GM21367 (cell line): ENCODE results near the gene HHATL.

ENCODE experiments used
- ATAC-seq: cut with Tn5 transposase; IDR thresholded peaks from one replicate; pipeline ENCODE4 v1.9.1; 2021; ENCODE audit not compliant: unreplicated experiment

HHATL gene

DNA sequence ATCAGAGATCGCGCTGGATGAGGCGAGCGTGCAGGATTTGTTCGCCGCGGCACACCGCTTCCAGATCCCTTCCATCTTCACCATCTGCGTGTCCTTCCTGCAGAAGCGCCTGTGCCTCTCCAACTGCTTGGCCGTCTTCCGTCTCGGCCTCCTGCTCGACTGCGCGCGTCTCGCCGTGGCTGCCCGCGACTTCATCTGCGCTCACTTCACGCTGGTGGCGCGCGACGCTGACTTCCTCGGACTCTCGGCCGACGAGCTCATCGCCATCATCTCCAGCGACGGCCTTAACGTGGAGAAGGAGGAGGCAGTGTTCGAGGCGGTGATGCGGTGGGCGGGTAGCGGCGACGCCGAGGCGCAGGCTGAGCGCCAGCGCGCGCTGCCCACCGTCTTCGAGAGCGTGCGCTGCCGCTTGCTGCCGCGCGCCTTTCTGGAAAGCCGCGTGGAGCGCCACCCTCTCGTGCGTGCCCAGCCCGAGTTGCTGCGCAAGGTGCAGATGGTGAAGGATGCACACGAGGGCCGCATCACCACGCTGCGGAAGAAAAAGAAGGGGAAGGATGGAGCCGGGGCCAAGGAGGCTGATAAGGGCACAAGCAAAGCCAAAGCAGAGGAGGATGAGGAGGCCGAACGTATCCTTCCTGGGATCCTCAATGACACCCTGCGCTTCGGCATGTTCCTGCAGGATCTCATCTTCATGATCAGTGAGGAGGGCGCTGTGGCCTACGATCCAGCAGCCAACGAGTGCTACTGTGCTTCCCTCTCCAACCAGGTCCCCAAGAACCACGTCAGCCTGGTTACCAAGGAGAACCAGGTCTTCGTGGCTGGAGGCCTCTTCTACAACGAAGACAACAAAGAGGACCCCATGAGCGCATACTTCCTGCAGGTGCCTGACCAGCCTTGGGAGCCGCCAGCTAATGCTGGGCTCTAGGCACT lies 16.4 kb downstream of the HHATL start:
- no peak for ATAC-seq

DNA sequence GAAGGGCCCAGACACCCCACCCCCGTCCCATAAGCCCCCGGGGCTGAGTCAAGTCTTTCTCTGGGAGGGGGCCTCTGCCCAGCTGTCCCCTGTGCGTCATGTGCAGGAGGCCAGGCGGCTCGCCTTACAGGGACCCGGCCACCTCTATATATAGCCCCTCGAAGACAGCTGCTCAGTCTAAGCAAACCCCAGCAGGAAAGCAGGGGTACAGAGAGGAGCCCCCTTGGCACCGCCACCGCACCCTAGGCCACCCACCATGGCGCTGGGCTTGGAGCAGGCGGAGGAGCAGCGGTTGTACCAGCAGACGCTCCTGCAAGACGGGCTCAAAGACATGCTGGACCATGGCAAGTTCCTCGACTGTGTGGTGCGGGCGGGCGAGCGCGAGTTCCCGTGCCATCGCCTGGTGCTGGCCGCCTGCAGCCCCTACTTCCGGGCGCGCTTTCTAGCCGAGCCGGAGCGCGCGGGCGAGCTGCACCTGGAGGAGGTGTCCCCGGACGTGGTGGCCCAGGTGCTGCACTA lies 17.2 kb downstream of the HHATL start, which contains the start of gene KLHL40:
TSS of gene KLHL40 (plus strand) at position 175 of the 519 bp plus-strand sequence. CDS start at position 257, 82 bp downstream.
- ATAC-seq: no peak

DNA sequence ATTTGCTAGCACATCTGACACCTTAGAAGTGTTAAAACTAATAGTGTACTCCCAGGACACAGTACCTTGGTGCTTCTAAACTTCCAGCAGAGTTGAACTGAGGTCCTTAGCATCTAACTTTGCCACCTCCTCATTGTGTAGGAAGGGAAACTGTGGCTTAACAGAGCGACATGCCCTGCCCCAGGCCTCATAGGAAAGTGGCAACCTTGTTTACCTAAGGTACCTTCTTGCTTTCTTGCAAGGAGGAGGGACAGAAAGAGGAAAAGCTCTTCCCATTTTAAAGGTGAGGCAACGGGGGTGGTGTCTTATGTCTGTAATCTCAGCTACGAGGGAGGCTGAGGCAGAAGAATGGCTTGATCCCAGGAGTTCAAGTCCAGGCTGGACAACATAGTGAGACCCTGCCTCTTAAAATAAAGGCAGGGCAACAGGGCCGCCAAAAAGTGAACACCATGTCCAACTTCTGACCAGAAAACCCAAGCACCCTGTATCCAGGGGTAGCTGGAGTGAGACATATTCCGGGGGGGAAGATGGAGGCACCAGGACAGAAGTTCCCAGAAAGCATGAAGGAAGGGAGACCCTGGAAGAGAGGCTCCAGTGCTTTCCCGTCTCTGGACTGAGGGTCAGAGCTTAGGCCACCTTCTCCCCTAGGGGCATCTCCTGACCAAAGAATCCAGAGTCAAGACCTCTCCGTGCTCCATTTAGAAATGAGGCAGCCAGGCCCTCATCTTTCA lies 17.8 kb downstream of the HHATL start:
- no peak for ATAC-seq

DNA sequence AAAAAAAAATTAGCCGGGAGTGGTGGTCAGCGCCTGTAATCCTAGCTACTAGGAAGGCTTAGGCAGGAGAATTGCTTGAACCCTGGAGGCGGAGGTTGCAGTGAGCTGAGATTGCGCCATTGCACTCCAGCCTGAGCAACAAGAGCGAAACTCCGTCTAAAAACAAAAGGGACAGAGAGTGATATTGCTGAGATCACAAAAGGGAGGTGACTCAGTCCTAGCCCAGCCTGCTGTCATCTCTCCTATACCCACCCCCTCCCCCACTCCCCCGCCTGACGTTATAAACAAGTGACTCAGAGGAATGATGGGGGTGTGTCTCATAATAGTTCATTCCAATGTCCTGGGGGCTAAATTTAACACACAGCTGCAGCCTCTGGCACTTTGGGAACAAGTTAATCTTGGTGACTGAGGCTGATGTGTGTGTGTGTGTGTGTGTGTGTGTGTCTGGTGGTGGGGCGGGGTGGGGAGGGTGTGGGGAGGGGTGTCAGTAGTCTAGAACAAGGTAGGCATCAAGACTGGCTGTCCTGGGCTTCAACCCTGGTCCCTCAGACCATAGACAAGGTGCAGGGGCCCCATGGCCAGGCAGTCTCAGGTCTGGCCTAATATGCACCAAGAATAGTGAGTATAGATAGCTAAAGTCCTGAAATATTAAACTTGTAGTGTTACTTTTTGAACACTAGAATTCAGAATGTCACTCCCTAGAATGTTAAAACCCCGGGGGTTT lies 18.6 kb downstream of the HHATL start:
- ATAC-seq: no peak

DNA sequence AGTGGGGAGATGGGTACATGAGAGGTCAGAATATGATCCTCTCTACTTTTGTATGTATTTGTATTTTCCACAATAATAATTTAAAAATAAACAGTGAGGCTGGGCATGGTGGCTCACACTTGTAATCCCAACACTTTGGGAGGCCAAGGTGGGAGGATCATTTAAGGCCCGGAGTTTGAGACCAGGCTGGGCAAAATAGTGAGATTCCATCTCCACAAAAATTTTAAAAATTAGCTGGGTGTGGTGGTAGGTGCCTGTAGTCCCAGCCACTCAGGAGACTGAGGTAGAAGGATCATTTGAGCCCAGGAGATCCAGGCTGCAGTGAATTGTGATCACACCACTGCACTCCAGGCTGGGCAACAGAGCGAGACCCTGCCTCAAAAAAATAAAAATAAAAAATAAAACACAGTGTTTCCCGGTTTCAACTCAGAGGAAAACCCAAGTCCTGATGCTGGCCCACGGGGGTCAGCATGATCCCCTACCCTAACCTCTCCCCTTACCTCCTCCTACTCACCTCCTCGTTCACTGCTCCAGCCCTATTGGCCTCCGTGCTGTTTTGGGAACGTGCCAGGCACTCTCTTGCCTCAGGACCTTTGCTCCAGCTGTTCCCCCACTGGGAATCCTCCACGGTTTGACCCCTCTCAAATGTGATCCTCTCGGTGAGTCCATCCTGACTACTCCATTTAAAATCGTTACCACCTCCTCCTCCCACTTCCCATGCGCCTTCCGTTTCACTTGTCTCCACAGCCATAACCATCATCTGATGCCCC lies 20.1 kb downstream of the HHATL start:
- ATAC-seq: no peak

DNA sequence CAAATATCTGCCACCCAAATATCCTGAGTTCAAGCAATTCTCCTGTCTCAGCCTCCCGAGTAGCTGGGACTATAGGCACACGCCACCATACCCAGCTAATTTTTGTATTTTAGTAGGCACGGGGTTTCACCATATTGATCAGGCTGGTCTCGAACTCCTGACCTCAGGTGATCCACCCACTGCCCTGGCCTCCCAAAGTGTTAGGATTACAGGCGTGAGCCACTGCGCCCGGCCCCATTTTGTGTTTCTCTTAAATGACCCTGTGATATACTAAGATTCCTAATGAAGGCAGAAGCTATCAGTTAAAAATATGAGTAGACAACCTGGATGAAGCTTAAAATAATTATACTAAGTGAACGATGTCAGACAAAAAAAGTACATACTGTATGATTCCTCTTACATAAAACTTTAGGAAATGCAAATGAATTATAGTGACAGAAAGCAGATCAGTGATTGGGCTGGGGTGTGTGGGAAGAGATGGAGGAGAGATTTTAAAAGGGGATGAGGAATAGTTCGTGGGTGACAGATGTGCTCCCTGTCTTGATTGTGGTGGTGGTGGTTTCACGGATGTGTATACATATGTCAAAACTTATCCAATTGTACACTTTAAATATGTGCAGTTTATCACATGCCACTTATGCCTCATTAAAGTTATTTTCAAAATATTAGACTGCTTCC lies 21.1 kb downstream of the HHATL start:
- no peak for ATAC-seq

DNA sequence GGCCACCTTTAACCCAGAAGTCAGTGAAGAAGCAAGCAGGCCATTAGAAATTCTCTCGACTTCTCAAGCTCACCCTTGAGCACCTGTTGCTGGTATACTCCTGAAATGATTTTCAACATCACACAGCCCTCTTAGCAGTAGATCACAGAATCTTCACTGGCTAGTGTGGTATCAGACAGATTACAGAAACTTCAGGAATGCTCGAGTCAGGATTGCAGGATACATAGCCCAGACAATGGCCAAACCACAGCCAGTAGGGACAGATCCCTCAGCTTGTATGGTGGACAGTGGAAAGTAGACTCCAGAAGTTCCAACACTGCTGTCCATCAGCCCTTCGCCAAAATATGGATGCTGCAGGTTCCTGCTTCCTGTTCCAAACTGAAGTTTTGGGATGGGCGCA lies 21.8 kb downstream of the HHATL start:
- no peak for ATAC-seq

DNA sequence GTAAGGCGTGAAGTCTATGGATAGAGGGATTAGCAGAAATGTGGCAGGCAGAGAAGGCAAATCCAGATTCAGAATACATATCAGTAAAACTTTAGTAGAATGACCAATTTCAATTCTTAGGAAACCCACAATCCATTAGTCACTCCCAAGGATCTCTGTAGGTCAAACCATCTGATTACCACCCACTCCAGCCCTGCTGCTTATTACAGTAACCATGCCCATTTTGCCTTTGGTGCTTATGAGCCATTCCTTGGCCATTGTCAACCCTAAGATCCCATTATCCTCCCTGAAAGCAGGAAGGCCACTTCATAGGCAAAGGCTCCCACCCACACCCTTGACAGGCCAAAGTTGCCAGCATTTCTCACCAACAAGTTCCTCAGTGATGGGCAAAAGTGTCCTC lies 22.3 kb downstream of the HHATL start:
- ATAC-seq: no peak

DNA sequence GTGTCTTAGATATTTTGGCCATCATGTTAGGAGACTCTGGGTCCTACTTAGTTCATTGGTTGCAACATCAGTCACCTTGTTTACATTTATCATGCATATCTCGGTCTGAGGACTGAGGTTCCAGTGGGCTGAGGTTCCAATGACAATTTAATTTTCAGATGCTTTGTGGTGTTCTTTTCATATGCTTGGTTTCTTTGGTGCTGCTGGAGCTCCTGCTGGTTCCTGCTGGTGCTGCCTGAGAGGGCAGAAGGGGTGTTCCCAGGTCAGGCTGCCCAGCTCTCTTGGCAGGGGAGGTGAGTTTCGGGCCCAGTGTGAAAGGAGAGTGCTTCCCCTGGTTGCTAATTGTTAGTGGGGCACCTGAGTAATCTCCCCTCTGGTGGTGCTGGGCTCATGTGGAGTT lies 24.2 kb downstream of the HHATL start:
- no peak for ATAC-seq

DNA sequence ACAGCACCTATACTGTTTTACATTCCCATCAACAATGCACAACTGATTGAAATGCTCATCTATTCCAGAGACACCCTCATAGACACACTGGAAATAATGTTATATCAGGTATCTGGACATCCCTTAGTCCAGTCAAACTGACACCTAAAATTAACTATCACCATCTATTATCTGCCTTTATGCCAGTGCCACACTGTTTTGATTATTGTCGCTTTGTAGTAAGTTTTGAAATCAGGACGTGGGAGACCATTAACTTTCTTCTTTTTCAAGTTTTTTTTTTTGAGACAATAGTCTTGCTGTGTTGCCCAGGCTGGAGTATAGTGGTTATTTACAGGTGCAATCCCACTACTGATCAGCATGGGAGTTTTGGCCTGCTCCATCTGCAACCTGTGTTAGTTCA lies 26.7 kb downstream of the HHATL start:
- ATAC-seq: no peak

DNA sequence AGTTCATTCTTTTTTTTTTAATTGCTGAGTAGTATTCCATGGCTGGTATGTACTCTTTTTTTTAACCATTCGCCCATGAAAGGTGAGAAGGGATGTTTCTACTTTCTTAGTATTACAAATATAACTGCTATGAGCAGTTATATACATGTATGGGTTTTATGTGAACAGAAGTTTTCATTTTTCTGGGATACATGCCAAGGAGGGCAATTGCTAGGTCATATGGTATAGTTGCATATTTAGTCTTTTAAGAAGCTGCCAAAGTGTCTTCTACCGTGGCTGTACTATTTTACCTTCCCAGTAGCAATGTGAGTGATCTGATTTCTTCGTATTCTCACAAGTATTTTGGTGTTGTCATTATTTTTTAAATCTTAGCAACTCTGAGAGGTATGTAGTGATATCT lies 28.5 kb downstream of the HHATL start:
- no peak for ATAC-seq

DNA sequence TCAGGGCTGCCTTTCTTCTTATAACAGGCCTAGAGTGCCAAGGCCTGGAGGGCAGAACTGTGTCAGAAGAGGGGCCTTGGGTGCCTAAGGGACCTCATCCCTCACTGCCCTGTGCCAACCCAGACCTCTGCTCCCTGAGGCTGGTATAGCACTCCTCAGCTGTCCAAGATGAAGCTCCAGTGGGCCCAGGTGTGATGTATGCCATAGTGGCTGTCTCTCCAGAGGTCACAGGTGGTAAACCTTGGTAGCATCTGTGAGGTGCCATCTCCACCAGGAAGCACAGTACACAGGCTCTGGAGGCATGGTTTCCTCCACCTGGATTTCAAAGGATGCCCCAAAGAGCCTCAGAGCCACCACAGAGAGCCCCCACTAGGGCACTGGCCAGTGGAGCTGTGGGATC lies 29.5 kb downstream of the HHATL start:
- no peak for ATAC-seq

DNA sequence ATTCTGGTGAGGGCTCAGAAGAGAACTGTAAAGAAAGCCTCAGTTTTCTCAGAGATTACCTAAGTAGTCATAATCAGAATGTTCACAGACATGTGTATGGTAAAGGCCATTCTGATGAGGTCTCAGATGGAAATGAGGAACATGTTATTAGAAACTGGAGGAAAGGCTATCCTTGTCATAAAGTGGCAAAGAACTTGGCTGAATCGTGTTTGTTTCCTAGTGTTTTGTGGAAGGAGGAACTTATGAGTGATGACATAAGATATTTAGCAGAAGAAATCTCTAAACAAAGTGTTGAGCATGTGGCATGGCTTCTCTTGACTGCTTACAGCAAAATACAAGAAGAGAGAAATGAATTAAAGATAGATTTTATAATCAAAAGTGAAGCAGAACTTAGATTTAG lies 30.1 kb downstream of the HHATL start:
- ATAC-seq: no peak

DNA sequence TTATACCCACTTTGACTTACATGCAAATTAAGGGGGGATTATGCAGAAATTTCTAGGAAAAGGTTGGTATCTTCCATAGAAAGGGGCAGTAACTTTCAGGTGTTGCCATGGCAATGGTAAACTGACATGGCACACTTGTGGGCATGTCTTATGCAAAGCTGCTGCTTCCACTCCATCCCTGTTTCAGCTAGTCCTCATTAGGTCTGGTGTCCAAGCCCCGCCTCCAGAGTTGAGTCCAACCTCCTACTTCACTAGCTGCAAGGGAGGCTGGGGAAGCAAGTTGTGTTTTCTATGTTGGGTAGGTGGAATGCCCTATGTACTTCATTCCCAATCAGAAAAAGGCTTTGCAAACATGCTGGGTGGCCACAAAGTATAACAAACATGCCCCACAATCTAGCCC lies 31.9 kb downstream of the HHATL start:
- no peak for ATAC-seq

DNA sequence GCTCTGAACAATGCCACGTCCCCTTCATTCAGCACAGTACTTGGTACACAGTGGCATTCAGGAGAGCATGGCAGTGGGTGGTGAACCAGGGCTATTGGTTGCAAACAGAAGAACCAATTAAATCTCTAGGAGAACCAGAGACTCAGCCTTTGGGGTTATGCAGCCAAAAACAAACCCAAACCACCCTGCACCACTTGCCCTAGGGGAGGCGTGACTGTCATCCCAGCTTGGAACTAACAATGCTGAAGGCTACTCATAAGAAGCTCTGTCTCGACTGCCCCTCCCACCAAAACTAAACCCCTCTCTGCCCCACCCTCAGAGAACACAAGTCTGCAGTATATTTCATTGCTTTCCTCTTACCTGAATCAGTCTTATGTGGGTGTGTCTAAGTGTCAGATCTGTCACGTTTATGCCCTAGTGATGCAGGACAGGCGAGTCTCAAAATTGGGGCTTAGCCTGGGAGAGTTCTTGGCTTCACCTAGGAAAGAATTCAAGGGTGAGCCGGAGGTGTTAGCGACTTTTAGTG lies 32.5 kb downstream of the HHATL start:
- no peak for ATAC-seq

DNA sequence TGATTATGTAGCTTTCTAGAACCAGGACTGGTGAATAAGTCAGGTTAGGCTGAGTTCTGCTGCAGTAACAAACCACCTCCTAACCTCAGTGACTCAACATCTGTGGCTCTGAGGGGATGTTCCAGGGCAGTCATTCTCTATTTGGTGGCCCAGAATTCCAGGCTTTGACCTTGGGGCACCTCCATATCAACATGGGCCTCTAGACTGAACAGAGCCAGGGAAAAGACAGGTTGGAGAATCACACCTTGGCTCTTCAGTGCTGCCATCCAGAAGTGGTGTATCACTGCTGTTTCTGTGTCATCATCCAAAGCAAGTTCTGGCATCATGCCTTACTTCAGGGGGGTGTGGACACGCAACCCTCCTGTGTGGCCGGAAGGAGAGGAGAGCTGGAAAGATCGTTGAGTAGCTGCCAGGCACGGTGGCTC lies 33.8 kb downstream of the HHATL start:
- no peak for ATAC-seq

DNA sequence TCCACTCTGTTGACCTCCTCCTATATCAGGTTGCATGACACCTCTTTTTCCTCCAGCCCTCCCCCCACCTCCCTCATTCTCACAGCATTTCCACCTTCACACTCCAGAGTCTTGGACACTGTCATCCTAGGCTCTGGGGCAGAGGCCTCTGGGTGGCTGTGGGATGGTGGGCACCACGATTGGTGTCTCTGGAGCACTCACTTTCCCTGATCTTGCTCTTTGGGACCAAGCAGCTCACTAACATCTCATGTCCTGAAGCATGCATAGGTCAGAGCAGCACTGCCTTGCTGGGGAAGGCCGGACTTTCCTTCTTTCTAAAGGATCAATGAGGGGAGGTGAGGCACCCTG lies 34.2 kb downstream of the HHATL start:
- no peak for ATAC-seq

DNA sequence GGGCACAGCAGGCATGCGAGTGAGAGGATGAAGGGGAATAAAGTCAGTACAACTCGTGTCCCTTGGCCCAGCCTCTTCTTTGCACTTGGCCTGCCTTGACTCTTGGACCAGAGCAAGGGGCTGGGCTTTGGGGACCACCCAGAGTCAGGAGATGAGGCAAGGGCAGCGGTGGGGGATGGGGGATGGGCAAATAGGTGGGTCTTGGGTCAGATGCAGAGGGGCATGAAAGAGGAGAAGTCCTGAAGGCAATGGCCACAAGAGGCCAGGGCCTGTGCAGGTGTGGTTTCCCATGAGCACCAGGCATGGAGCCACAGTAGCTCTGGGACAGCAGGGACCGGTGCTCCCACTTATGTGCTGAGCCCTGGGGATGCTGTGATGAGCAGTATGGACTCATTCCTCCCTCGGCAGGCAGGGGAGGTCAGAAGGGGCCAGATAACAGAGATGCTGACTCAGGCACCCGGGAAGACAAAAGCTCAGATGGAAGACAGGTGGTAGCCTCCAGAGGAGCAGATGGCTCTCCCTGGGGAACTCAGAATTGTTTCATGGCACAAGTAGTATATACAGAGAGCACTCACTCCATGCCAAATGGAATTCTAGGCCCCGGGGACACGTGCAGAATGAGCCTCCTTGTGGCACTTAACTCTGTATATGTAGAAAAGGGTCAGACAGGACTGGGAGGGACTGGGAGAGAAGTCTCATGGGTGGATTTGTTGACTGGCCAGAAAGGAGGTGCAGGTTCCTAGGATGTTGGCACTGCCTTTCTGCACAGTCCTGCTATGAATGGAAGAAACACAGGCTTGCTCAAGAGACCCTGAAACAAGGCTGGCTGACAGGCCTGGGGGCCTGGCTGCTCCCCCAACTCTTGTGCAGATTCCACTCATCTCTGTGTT lies 34.8 kb downstream of the HHATL start:
- no peak for ATAC-seq

DNA sequence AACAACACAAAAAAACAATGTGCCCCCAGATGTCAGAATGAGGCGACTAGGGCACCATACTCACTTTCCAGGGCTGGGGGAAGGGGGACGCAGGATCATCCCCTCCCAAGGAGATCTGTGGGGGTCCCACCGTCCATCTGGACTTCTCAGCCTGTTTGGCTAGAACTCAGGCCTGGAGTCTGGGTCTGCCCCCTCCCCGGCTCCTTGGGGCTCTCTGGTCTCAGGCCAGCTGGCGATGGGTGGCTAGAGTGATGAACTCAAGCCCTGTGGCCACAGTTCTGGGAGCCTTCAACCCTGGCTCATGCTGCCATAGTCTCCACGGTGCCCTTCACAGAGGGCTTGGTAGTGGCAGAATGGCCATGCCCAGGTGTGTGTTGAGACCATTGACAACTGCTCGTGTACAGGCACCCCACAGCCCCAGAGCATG lies 35.5 kb downstream of the HHATL start:
- ATAC-seq: no peak
